Large intestine (tissue), 3 donors: ENCODE measurements around the gene TCF20. TPM values are rescaled to one million over a fixed set of nuclear protein-coding genes. Genes with fewer than 3 reads are reported as not detected.

Experiments used
- DNase-seq, 2 donors: peaks; one replicate each; pipeline versions ENCODE4 v3.0.0 to v3.0.0-alpha.2; 2013
- H3K27ac ChIP-seq: one replicate; pipeline ENCODE4 v1.5.1; 2013; ENCODE audit warnings: low read length
- H3K27me3 ChIP-seq: 2 replicates; pipeline ENCODE4 v1.6.1; 2013; ENCODE audit warnings: low read length; ENCODE audit not compliant: control insufficient read depth, insufficient read depth
- H3K36me3 ChIP-seq: 2 replicates; pipeline ENCODE4 v1.6.1; 2013; ENCODE audit warnings: low read length; ENCODE audit not compliant: control insufficient read depth, insufficient read depth
- H3K4me1 ChIP-seq: one replicate; pipeline ENCODE4 v1.6.1; 2013; ENCODE audit warnings: low read length; ENCODE audit not compliant: control insufficient read depth, insufficient read depth
- H3K4me3 ChIP-seq: one replicate; pipeline ENCODE4 v1.5.1; 2013; ENCODE audit warnings: low read length
- H3K9me3 ChIP-seq: one replicate; pipeline ENCODE4 v1.6.1; 2013; ENCODE audit warnings: mild to moderate bottlenecking, low read depth, low read length, moderate library complexity; ENCODE audit not compliant: control insufficient read depth
- WGBS: methylation state at CpG from one replicate; pipeline ENCODE4 v1.1.5; 2013; ENCODE audit warnings: low lambda C conversion rate; ENCODE audit not compliant: insufficient coverage; 5-methylcytosine and 5-hydroxymethylcytosine counted together
- polyA plus RNA-seq: library from polyadenylated mRNA; unstranded; fragments of 120-200 nt; gene quantifications from one replicate; pipeline ENCODE4 v1.2.1, GENCODE V29; 2013

The TCF20 gene
- polyA plus RNA-seq, 1 donor = 30.5 TPM

DNA sequence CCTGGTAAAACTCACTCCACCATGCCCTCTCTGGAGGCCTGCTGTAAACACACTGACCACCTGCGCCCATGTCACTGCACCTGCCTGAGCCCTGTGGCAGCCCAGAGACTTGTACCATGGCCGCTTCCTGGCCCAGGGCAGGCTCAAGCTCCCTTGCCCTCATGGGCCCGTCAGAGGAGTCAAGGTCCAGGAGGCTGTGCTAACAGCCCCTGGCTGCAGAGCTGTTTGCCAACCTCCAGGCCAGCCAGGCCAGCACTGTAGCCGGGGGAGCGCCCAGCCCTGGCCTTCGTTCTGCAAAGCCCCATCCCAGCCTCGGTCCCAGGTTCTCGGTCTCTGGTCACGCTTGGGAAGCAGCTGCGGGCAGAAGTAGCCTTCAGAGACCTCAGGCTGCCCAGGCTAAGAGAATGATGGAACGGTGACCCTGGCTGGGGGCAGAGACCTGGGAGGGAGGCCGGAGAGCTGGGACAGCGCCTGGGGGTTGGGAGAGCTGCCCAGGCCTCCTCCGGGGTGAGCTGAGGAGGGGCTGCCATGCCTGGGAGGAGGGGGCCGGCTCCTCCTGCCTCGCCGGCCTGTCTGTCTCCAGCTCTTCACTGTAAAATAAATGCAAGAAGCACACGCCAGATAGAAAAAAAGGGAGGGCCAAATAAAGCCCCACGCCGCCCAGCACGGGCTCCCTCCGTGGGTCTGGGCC lies 11.9 kb upstream of the TCF20 start:
- WGBS = no CpG with 5 or more reads among the region's 22 CpGs
- Histone ChIP-seq H3K27ac (peak overlapping the region; percentile 45), H3K4me1 (peaks cover 46% of the 10 kb centered on the region), H3K36me3 (no peaks in the 10 kb centered on the region), H3K9me3 (peaks cover 6% of the 10 kb centered on the region), H3K27me3 (peaks cover 14% of the 10 kb centered on the region), H3K4me3 (no peak overlapping the region)
- peak; percentile 43 to 59 for DNase-seq

GRCh38 chr22:42281706-42282251 lies 11.3 kb upstream of the TCF20 start:
- Histone ChIP-seq H3K36me3 (no peaks in the 10 kb centered on the region), H3K27me3 (peaks cover 14% of the 10 kb centered on the region), H3K4me1 (peaks cover 46% of the 10 kb centered on the region), H3K4me3 (no peak overlapping the region), H3K9me3 (peaks cover 6% of the 10 kb centered on the region), H3K27ac (peak overlapping the region; percentile 45)
- no CpG with 5 or more reads among the region's 4 CpGs for WGBS
- DNase-seq = no peak

DNA sequence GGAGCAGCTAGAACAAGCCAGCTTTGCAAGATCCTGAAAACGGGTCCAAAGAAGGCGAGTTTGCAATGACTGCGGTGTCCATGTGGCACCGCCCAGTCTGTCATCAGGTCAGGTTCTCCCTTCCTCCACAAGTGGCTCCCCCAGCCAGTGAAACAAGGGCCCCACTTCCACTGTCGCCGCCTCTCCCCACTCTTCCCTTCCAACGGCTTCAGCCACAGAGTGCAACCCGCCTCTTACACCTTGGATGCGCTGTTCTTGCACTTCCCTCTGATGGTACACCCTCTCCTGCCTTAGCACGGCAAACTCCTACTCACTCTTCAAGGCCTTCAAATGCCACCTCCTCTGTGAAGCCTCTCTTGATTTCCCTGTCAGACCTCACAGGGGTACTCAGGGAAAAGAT lies 10.8 kb upstream of the TCF20 start:
- no peak overlapping the region for H3K4me3 ChIP-seq
- H3K4me1 ChIP-seq = peaks cover 46% of the 10 kb centered on the region
- H3K27ac ChIP-seq = no peak overlapping the region
- H3K9me3 ChIP-seq = peaks cover 6% of the 10 kb centered on the region
- H3K27me3 ChIP-seq = peaks cover 14% of the 10 kb centered on the region
- no peaks in the 10 kb centered on the region for H3K36me3 ChIP-seq
- WGBS = 80% methylated on average over 1 of the region's 10 CpGs
- no peak for DNase-seq

- H3K4me1 ChIP-seq = peaks cover 46% of the 10 kb centered on the region
- H3K9me3 ChIP-seq = peaks cover 6% of the 10 kb centered on the region
- no CpG with 5 or more reads among the region's 5 CpGs for WGBS
- H3K27me3 ChIP-seq = peaks cover 14% of the 10 kb centered on the region
- H3K36me3 ChIP-seq = no peaks in the 10 kb centered on the region
- no peak for DNase-seq
- H3K27ac ChIP-seq = no peak overlapping the region
- no peak overlapping the region for H3K4me3 ChIP-seq
These were observed 10.4 kb upstream of the TCF20 start for GRCh38 chr22:42280836-42281235.

DNA sequence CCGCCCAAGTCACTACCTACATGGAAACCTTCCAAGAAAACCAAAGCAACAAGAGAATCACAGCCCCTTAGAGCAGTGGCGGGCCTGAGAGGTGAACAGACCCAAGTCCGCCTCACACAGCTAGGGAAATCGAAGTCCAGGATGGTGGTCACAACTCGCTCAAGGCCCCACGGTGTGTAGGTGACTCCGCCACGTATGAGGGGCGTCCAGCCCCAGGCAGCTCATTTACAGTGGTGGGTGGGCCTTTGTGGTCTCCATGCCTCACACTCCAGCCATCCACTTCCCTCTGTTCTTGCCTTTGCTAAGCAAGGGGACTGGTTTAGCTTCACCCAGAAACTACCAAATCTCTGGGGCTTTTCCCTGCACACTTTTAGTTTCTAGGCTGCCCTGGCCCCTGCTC lies 9.7 kb upstream of the TCF20 start:
- Histone ChIP-seq H3K4me1 (peaks cover 46% of the 10 kb centered on the region), H3K36me3 (peaks cover 3% of the 10 kb centered on the region), H3K27ac (no peak overlapping the region), H3K9me3 (peaks cover 6% of the 10 kb centered on the region), H3K27me3 (peaks cover 14% of the 10 kb centered on the region), H3K4me3 (no peak overlapping the region)
- no peak for DNase-seq
- WGBS = no CpG with 5 or more reads among the region's 9 CpGs

GRCh38 chr22:42279425-42280020 lies 9.1 kb upstream of the TCF20 start:
- Histone ChIP-seq H3K4me1 (peaks cover 44% of the 10 kb centered on the region), H3K9me3 (peaks cover 6% of the 10 kb centered on the region), H3K27me3 (peaks cover 11% of the 10 kb centered on the region), H3K27ac (no peak overlapping the region), H3K36me3 (peaks cover 3% of the 10 kb centered on the region), H3K4me3 (no peak overlapping the region)
- no peak for DNase-seq
- no CpG with 5 or more reads among the region's 13 CpGs for WGBS

DNA sequence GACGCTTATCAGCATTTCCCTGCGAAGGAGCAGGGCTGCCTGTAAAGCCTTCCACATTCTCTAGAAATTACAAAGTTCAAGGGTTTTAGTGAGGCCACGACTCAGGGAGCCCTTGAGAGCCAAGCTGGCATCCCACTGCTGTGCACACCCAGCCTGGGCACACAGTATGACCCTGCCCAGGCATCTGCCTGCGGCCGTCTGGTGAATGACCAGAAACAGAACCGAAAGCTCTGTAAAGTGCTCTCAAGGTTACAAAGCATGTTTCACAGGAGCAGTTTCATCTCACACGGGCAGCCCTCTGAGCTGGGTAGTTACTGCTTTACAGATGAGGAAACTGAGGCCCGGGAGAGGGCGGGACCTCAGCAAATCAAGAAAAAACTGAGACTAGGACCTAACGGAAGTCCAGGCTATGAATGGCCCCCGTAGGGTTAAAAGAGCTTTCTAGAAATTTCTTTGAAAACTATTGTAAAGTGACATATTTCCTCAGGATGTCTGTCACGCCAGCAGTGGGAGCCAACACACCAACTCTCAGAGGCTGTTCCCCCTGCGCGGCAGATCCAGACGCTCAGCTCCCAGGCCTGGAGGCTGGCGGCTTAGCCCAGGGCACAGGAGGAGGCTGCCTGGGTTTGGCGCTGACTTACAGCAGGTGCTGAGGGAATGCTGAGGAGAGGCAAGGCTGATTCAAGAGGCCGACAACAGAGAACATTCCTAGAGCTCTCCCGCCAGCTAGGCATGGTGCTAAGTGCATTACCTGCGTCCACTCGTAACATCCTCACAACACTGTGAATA lies 7.7 kb upstream of the TCF20 start:
- H3K36me3 ChIP-seq = peaks cover 3% of the 10 kb centered on the region
- H3K4me1 ChIP-seq = peaks cover 34% of the 10 kb centered on the region
- no peak overlapping the region for H3K4me3 ChIP-seq
- H3K27me3 ChIP-seq = peaks cover 2% of the 10 kb centered on the region
- no peak overlapping the region for H3K27ac ChIP-seq
- no peak for DNase-seq
- peaks cover 6% of the 10 kb centered on the region for H3K9me3 ChIP-seq
- 100% methylated on average over 1 of the region's 21 CpGs for WGBS

- peaks cover 27% of the 10 kb centered on the region for H3K4me1 ChIP-seq
- DNase-seq = no peak
- no peak overlapping the region for H3K27ac ChIP-seq
- H3K36me3 ChIP-seq = peaks cover 3% of the 10 kb centered on the region
- H3K4me3 ChIP-seq = no peak overlapping the region
- no peaks in the 10 kb centered on the region for H3K27me3 ChIP-seq
- peaks cover 1% of the 10 kb centered on the region for H3K9me3 ChIP-seq
- 100% methylated on average over 2 of the region's 4 CpGs for WGBS
These were observed 6.8 kb upstream of the TCF20 start for GRCh38 chr22:42277232-42277753.

GRCh38 chr22:42275970-42276369 lies 5.5 kb upstream of the TCF20 start:
- peaks cover 1% of the 10 kb centered on the region for H3K9me3 ChIP-seq
- no CpG with 5 or more reads among the region's 5 CpGs for WGBS
- H3K36me3 ChIP-seq = peaks cover 3% of the 10 kb centered on the region
- H3K27me3 ChIP-seq = no peaks in the 10 kb centered on the region
- DNase-seq = no peak
- no peak overlapping the region for H3K27ac ChIP-seq
- peaks cover 33% of the 10 kb centered on the region for H3K4me1 ChIP-seq
- no peak overlapping the region for H3K4me3 ChIP-seq

DNA sequence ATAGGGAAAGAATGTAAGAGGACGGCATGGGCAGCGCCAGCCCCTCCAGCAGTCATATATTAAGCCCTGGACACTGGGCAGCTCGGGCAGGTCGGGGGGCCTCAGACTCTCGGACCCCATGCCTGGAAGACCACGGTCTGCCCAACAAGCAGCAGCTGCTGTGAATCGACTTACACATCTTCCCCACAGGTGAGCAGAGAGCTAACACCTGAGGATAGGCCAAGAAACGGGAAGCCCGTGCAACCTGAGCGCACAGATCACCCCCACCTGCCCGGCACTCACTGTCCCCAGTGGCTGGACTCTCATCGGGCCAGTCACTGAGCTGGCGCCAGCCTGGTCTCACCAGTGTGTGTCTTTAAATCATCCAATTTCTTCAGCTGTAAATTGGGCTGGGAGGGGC lies 4.7 kb upstream of the TCF20 start:
- DNase-seq = no peak
- H3K27me3 ChIP-seq = no peaks in the 10 kb centered on the region
- WGBS = 100% methylated on average over 1 of the region's 13 CpGs
- no peak overlapping the region for H3K4me3 ChIP-seq
- H3K36me3 ChIP-seq = peaks cover 3% of the 10 kb centered on the region
- peaks cover 35% of the 10 kb centered on the region for H3K4me1 ChIP-seq
- H3K9me3 ChIP-seq = peaks cover 4% of the 10 kb centered on the region
- H3K27ac ChIP-seq = no peak overlapping the region
